Vagina (tissue), 2 donors: Measurements from ENCODE around the gene GJC3.
"Not testable (repeated sequence)": the region's sequence is repeated elsewhere in the genome, so short reads cannot be mapped to it uniquely, and the experiment has no call there.

Experiments used
- CTCF ChIP-seq, 3 experiments: fragments of 450-650 bp in 2 of 3; fragments of 200-600 bp in 1 of 3; sonication (generic) in 1 of 3; IDR thresholded peaks; one replicate each; pipeline ENCODE4 v1.5.1; 2017 to 2019; ENCODE audit warnings: antibody characterized with exemption in 3 of 3, mild to moderate bottlenecking in 2 of 3, moderate library complexity in 2 of 3
- POLR2A ChIP-seq, 2 donors: fragments of 450-650 bp; IDR thresholded peaks; one replicate each; pipeline ENCODE4 v1.6.1; 2017; ENCODE audit warnings: antibody characterized with exemption in 2 of 2, mild to moderate bottlenecking in 2 of 2, moderate library complexity in 2 of 2

DNA sequence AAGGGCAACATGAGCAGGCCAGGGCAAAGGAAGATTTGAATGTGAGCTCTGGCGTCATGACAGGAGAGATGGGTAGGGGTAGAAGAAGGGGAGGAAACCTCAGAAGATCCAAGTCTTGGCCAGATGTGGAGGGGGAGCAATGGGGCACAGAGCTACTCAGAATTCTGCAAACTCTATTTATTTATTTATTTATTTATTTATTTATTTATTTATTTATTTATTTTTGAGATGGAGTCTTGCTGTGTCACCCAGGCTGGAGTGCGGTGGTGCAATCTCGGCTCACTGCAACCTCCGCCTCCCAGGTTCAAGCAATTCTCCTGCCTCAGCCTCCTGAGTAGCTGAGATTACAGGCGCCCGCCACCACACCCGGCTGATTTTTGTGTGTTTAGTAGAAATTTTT, 25.2 kb upstream of the GJC3 start:
- TF ChIP-seq CTCF, POLR2A (IDR thresholded peaks at IDR 0.05): not testable (repeated sequence)
